ENCODE data around the gene SCARB1. TPM values are rescaled to one million over a fixed set of nuclear protein-coding genes. Genes with fewer than 3 reads are reported as not detected.

SCARB1 gene
- total RNA-seq, 2 donors from 2014 or later: 16.5 to 18.9 TPM

- TF ChIP-seq POLR2A (IDR thresholded peaks at IDR 0.05) (no peak), CTCF (IDR thresholded peaks at IDR 0.05) (no peak)
- H3K27ac ChIP-seq: peak overlapping the region in 1 of 4 donors; percentile 24
- 81 to 84% methylated on average over 9 of the region's 9 CpGs for WGBS, 2 donors
- H3K4me1 ChIP-seq: peaks cover 14% of the 10 kb centered on the region
- H3K4me3 ChIP-seq: no peak overlapping the region
- intact Hi-C loops (cut with DNase I): no loop called here
- H3K9me3 ChIP-seq: no peaks in the 10 kb centered on the region
- peak in 1 of 4 donors; percentile 16 for DNase-seq
- H3K27me3 ChIP-seq: no peaks in the 10 kb centered on the region
- H3K36me3 ChIP-seq (replicated peaks in 1 of 2; ENCODE audit: insufficient read depth in 1 of 2, low read depth in 2 of 2): no peaks in the 10 kb centered on the region
- ATAC-seq: no peak
Measured at GRCh38 chr12:124829008-124829707, 34.5 kb downstream of the SCARB1 start.

- 60 to 64% methylated on average over 17 to 18 of the region's 18 CpGs for WGBS, 2 donors
- H3K4me3 ChIP-seq: no peak overlapping the region
- H3K36me3 ChIP-seq (replicated peaks in 1 of 2; ENCODE audit: insufficient read depth in 1 of 2, low read depth in 2 of 2): no peaks in the 10 kb centered on the region
- peak overlapping the region in 3 of 4 donors; percentile 8 to 24 (median 20) for H3K27ac ChIP-seq
- no peaks in the 10 kb centered on the region for H3K27me3 ChIP-seq
- peak; percentile 87 for ATAC-seq
- H3K4me1 ChIP-seq: peaks cover 14% of the 10 kb centered on the region
- DNase-seq: peak; percentile 70 to 82 (median 80)
- intact Hi-C loops (cut with DNase I): no loop called here
- H3K9me3 ChIP-seq: no peaks in the 10 kb centered on the region
- TF ChIP-seq POLR2A (IDR thresholded peaks at IDR 0.05): no peak
- TF ChIP-seq CTCF (IDR thresholded peaks at IDR 0.05): no peak
Measured at GRCh38 chr12:124828264-124829007, 35.2 kb downstream of the SCARB1 start.

- DNase-seq (no peak), ATAC-seq (no peak)
Measured at GRCh38 chr12:124827588-124828184, 36.0 kb downstream of the SCARB1 start.

GRCh38 chr12:124824195-124824594 lies 39.5 kb downstream of the SCARB1 start:
- no peaks in the 10 kb centered on the region for H3K27me3 ChIP-seq
- no peaks in the 10 kb centered on the region for H3K9me3 ChIP-seq
- DNase-seq (no peak), ATAC-seq (no peak)
- TF ChIP-seq POLR2A (IDR thresholded peaks at IDR 0.05): no peak
- no peak for TF ChIP-seq CTCF (IDR thresholded peaks at IDR 0.05)
- H3K4me3 ChIP-seq: no peak overlapping the region
- H3K4me1 ChIP-seq: peaks cover 24% of the 10 kb centered on the region
- no peak overlapping the region for H3K27ac ChIP-seq
- 82 to 88% methylated on average over 8 of the region's 8 CpGs for WGBS, 2 donors
- H3K36me3 ChIP-seq (replicated peaks in 1 of 2; ENCODE audit: insufficient read depth in 1 of 2, low read depth in 2 of 2): no peaks in the 10 kb centered on the region
- intact Hi-C loops (cut with DNase I): no loop called here

More at GRCh38 chr12:124827588-124828184, 36.0 kb downstream of the SCARB1 start:
- H3K27ac ChIP-seq: no peak overlapping the region
- WGBS, 2 donors: 77 to 81% methylated on average over 15 of the region's 15 CpGs
- intact Hi-C loops (cut with DNase I): no loop called here
- H3K4me3 ChIP-seq: no peak overlapping the region
- no peaks in the 10 kb centered on the region for H3K9me3 ChIP-seq
- TF ChIP-seq POLR2A (IDR thresholded peaks at IDR 0.05) (no peak), CTCF (IDR thresholded peaks at IDR 0.05) (no peak)
- peaks cover 14% of the 10 kb centered on the region for H3K4me1 ChIP-seq
- H3K36me3 ChIP-seq (replicated peaks in 1 of 2; ENCODE audit: insufficient read depth in 1 of 2, low read depth in 2 of 2): no peaks in the 10 kb centered on the region
- H3K27me3 ChIP-seq: no peaks in the 10 kb centered on the region

Measured in body of pancreas (tissue), 4 donors.